Breast epithelium (tissue), 4 donors: ENCODE measurements around the gene HSPBAP1. TPM values are rescaled to one million over a fixed set of nuclear protein-coding genes. Genes with fewer than 3 reads are reported as not detected.

Experiments
- DNase-seq, 2 donors: peaks; one replicate each; pipeline ENCODE4 v3.0.0-alpha.2; 2019; ENCODE audit warnings: low spot score in 2 of 2
- H3K27ac ChIP-seq, 2 donors: fragments of 200-600 bp; sonication (generic) in 1 of 2; one replicate each; pipeline ENCODE4 v1.5.1; 2016 to 2019; ENCODE audit warnings: mild to moderate bottlenecking in 1 of 2
- H3K27me3 ChIP-seq, 2 donors: fragments of 200-600 bp; sonication (generic) in 1 of 2; one replicate each; pipeline versions ENCODE4 v1.5.1 to v1.6.0; 2017 to 2019; ENCODE audit warnings: control low read depth in 1 of 2, mild to moderate bottlenecking in 1 of 2
- H3K36me3 ChIP-seq: fragments of 200-600 bp; one replicate; pipeline ENCODE4 v1.5.1; 2019
- H3K4me1 ChIP-seq, 2 donors: fragments of 200-600 bp; sonication (generic); one replicate each; pipeline ENCODE4 v1.5.1; 2016 to 2019; ENCODE audit warnings: control low read depth in 1 of 2
- H3K4me3 ChIP-seq, 3 donors: fragments of 200-600 bp; sonication (generic); 1 replicate in 2 of 3; 2 replicates in 1 of 3; pipeline ENCODE4 v1.5.1; 2016 to 2019; ENCODE audit warnings: mild to moderate bottlenecking in 3 of 3, moderate library complexity in 2 of 3
- H3K9me3 ChIP-seq, 2 donors: fragments of 200-600 bp; sonication (generic) in 1 of 2; one replicate each; pipeline ENCODE4 v1.5.1; 2016 to 2019; ENCODE audit warnings: control low read depth in 1 of 2
- CTCF ChIP-seq, 3 donors: fragments of 450-650 bp; IDR thresholded peaks; one replicate each; pipeline ENCODE4 v1.5.1; 2016 to 2017; ENCODE audit warnings: antibody characterized with exemption in 3 of 3, mild to moderate bottlenecking in 3 of 3, moderate library complexity in 3 of 3
- POLR2A ChIP-seq: fragments of 450-650 bp; IDR thresholded peaks from one replicate; pipeline ENCODE4 v1.6.1; 2016; ENCODE audit warnings: antibody characterized with exemption, mild to moderate bottlenecking, moderate library complexity
- POLR2AphosphoS5 ChIP-seq, 3 donors: sonication (generic); formaldehyde crosslinking; IDR thresholded peaks; one replicate each; pipeline ENCODE4 v1.6.1; 2017; ENCODE audit warnings: antibody characterized with exemption in 3 of 3
- intact Hi-C: fragments of 100-400 bp; cut with DNase I; formaldehyde crosslinking; loops from one replicate; pipeline ENCODE4 v1.15.1; 2023; ENCODE audit warnings: low total_unique reads
- total RNA-seq, 3 donors: library from RNA; depleted of rRNA; stranded (reverse); fragments of >200 nt; gene quantifications; one replicate each; pipeline ENCODE4 v1.1.0, GENCODE V29; 2016

The HSPBAP1 gene
- total RNA-seq, 3 donors from 2014 or later = 11.7 to 18.6 (median 15.7) TPM

- intact Hi-C loops = loop anchor here (5.0 kb wide), 1 partner anchor 205 kb away; no protein-coding TSS in a partner anchor
- peaks cover 5% of the 10 kb centered on the region for H3K36me3 ChIP-seq
- no peak for DNase-seq
- no peaks in the 10 kb centered on the region for H3K4me1 ChIP-seq
- no peak for TF ChIP-seq POLR2A
- no peak for TF ChIP-seq CTCF (IDR thresholded peaks at IDR 0.05)
- TF ChIP-seq POLR2AphosphoS5 (IDR thresholded peaks at IDR 0.05) = no peak
- no peaks in the 10 kb centered on the region for H3K9me3 ChIP-seq
- no peak overlapping the region for H3K4me3 ChIP-seq
- no peaks in the 10 kb centered on the region for H3K27me3 ChIP-seq
- H3K27ac ChIP-seq = no peak overlapping the region
These were observed 101.0 kb downstream of the HSPBAP1 start for GRCh38 chr3:122692674-122693073.

GRCh38 chr3:122691195-122691594, 102.4 kb downstream of the HSPBAP1 start:
- intact Hi-C loops = loop anchor here (5.0 kb wide), 1 partner anchor 204 kb away; no protein-coding TSS in a partner anchor
- Histone ChIP-seq H3K4me3 (no peak overlapping the region), H3K9me3 (no peaks in the 10 kb centered on the region), H3K27ac (no peak overlapping the region), H3K27me3 (no peaks in the 10 kb centered on the region), H3K4me1 (no peaks in the 10 kb centered on the region), H3K36me3 (peaks cover 5% of the 10 kb centered on the region)
- no peak for DNase-seq
- TF ChIP-seq CTCF (IDR thresholded peaks at IDR 0.05) (no peak), POLR2A (no peak), POLR2AphosphoS5 (IDR thresholded peaks at IDR 0.05) (no peak)

- TF ChIP-seq POLR2AphosphoS5 (IDR thresholded peaks at IDR 0.05) (no peak), POLR2A (no peak), CTCF (IDR thresholded peaks at IDR 0.05) (no peak)
- no peaks in the 10 kb centered on the region for H3K27me3 ChIP-seq
These were observed 103.5 kb downstream of the HSPBAP1 start for GRCh38 chr3:122690096-122690495.

More at GRCh38 chr3:122690096-122690495, 103.5 kb downstream of the HSPBAP1 start:
- intact Hi-C loops = loop anchor here (5.0 kb wide), 1 partner anchor 203 kb away; no protein-coding TSS in a partner anchor
- no peak for DNase-seq
- no peaks in the 10 kb centered on the region for H3K9me3 ChIP-seq
- no peaks in the 10 kb centered on the region for H3K4me1 ChIP-seq
- H3K4me3 ChIP-seq = no peak overlapping the region
- no peak overlapping the region for H3K27ac ChIP-seq
- peaks cover 5% of the 10 kb centered on the region for H3K36me3 ChIP-seq

Other genes starting within 250 kb of the HSPBAP1 start
- 10 to 100 TPM; 17.4 to 55.1 (median 39.7) TPM for gene PARP9, start 229.5 kb downstream of the HSPBAP1 start, total RNA-seq
- gene DTX3L, start 229.5 kb downstream of the HSPBAP1 start, total RNA-seq = 10 to 100 TPM; 19.0 to 30.1 (median 29.2) TPM
- gene PARP15, start 216.2 kb downstream of the HSPBAP1 start, total RNA-seq = 1 to 10 TPM; 2.9 to 5.6 (median 5.4) TPM
- 10 to 100 TPM; 42.9 to 57.0 (median 49.8) TPM for gene PARP14, start 113.0 kb downstream of the HSPBAP1 start, total RNA-seq
- 10 to 100 TPM; 14.1 to 17.7 (median 17.6) TPM for gene SLC49A4, start 1.2 kb upstream of the HSPBAP1 start, total RNA-seq
- under 1 TPM; 0.15 to 0.33 (median 0.32) TPM for gene SEMA5B, start 233.9 kb upstream of the HSPBAP1 start, total RNA-seq